ENCODE measurements around the gene TAAR1.
"Not testable (repeated sequence)": the region's sequence is repeated elsewhere in the genome, so short reads cannot be mapped to it uniquely, and the experiment has no call there.

The TAAR1 gene

DNA sequence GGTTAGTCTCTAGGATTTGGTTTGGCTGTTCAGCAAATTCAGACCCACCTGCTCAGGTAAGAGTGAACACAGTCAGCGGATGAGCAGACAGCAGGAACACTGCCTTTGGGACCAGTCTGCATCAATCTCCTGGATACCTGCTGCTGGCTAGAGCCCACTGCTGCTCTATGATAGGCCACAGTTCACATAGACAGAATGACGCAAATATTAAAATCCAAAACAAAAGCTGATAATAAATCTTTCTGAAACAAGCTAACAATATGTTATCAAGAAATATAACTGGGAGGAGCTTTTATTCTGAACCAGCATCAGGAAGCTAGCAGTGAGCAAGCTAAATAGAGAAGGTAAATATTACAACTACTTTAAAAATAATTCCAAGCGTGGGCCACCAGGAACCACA lies at the start of gene TAAR1:
Gene TAAR1, minus strand, starts transcription at position 101 of the 400 bp plus-strand sequence. CDS start 13,179 bp downstream, outside the sequence.
- DNase-seq, result no peak

GRCh38 chr6:132708771-132709170 lies 49.8 kb upstream of the TAAR1 start:
- DNase-seq, result no peak

DNA sequence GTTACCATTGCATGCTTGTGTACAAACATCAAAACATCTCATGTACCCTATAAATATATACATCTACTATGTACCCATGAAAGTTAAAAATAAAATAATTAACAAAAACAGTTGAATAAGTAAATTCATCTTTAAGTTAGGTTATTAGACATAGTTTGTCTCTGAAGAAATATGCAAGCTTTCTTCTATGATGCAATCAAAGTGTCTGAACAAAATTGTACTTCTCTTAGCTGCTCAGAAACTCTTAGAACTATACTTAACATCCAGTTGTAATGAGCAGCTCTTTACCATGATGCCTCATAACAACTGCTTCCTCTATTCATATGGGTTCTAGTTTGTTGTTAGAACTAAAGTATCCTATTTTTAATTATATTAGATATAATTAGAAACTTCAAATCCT lies 49.0 kb upstream of the TAAR1 start:
- DNase-seq, result no peak

- DNase-seq, result not testable (repeated sequence)
Observed at GRCh38 chr6:132706756-132707155, 47.8 kb upstream of the TAAR1 start.

GRCh38 chr6:132703936-132704335 lies 45.0 kb upstream of the TAAR1 start:
- DNase-seq, result no peak

- no peak for DNase-seq
Observed at GRCh38 chr6:132698608-132699007, 39.6 kb upstream of the TAAR1 start.

GRCh38 chr6:132695773-132696172 lies 36.8 kb upstream of the TAAR1 start:
- no peak for DNase-seq

GRCh38 chr6:132693478-132693877 lies 34.5 kb upstream of the TAAR1 start:
- DNase-seq, result no peak

GRCh38 chr6:132690678-132691077 lies 31.7 kb upstream of the TAAR1 start:
- no peak for DNase-seq

GRCh38 chr6:132687306-132687705 lies 28.3 kb upstream of the TAAR1 start:
- DNase-seq, result no peak

GRCh38 chr6:132686531-132686930 lies 27.5 kb upstream of the TAAR1 start:
- DNase-seq, result no peak

DNA sequence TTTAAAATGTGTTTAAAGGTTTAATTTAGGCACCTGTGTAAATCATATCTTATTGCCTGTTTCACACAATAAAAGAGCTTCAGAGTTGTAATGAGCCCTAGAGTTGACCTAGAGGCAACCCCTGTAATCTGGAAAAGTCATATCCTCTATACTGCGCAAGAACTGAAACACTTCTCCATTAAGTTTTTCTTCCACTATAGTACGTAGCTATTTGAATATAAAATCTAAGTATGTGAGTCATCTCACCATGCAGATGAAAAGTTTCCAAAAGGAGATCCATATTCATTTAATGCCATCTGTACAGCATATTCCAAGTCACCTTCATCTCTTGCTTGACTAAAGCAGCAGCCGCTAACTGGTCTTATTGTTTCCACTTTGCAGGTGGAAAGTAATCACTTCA lies 26.0 kb upstream of the TAAR1 start:
- no peak for DNase-seq

GRCh38 chr6:132684272-132684671 lies 25.3 kb upstream of the TAAR1 start:
- no peak for DNase-seq

DNA sequence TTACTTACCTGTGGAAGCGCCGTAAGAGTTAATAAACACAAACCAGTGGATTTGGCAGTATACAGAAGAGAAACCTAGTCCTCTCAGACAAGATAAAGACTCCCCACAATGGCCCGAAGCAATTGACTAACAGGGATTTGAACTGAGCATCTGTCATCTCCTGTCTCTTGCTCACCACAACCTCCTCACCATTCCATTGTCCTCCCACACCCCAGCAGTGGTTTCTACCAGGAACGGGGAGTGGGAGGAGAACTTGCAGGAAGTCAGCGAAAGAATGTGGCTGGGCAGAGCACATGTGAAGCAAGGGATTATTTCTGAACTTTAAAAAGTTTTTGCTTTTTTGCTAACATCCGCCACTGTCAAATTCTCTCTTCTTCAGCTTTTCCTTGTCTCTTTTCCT lies 24.6 kb upstream of the TAAR1 start:
- no peak for DNase-seq

GRCh38 chr6:132679094-132679493 lies 20.1 kb upstream of the TAAR1 start:
- DNase-seq, result not testable (repeated sequence)

DNA sequence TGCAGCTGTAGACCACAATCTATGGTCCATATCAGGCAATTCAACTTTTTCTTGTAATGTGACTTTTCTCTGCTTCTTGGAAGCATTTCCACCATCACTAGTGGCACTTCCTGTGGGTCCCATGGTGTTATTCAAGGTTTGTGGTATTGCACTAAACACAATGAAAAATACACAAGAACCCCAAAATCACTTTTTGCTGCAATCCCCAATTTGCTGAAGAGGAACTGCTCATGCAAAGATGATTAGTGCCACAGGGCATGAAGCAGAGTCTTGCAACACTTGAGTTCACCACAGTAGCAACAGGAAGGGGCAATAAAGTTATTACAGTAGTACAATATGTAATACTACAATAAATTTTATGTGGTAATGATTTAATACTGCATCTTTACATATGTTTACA lies 16.8 kb upstream of the TAAR1 start:
- DNase-seq, result no peak

- no peak for DNase-seq
Observed at GRCh38 chr6:132675002-132675401, 16.0 kb upstream of the TAAR1 start.

DNA sequence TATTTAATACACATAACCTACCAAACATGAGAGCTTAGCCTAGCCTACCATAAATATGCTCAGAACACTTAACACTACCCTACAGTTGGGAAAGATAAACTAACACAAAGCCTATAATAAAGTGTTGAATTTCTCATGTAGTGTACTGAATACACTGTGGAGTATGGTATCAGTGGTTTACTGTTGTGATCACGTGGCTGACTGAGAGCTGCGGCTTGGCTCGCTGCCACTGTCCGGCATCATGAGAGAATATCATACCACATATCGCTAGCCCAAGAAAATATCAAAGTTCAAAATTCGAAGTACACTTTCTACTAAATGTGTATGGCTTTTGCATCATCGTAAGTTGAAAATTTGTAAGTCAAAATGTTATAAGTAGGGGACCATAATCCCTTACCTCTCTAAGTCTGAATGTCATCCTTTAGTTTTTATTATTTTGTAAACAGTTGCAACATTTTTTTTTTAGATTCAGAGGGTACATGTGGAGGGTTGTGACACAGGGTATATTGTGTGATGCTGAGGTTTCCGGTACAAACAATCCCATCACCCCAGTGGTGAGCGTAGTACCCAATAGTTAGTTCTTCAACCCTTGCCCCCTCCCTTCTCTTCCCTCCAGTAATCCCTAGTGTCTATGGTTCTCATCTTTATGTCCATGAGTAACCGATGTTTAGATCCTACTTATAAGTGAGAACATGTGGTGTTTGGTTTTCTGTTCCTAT lies 14.6 kb upstream of the TAAR1 start:
- no peak for DNase-seq

DNA sequence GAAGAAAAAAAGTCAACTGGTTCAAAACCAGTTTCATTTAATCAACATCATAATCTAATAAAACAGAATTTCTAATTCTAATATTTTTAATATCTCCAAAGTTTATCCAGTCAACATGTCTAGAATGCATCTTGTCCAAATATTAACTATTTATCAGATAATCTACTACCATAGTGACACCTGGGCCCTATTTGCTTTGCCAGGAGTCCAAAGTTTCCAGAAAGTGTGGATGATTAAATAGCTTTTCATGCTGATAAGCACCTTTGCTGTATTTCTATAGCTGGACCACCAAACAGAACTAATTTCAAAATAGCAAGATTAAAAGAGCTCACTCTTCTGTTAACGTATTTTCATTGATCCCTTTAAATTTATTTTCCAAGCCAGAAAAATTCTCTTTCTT lies 12.3 kb upstream of the TAAR1 start:
- DNase-seq, result no peak

- peak; percentile 25 to 66 for DNase-seq
Observed at GRCh38 chr6:132669690-132670291, 10.8 kb upstream of the TAAR1 start.

DNA sequence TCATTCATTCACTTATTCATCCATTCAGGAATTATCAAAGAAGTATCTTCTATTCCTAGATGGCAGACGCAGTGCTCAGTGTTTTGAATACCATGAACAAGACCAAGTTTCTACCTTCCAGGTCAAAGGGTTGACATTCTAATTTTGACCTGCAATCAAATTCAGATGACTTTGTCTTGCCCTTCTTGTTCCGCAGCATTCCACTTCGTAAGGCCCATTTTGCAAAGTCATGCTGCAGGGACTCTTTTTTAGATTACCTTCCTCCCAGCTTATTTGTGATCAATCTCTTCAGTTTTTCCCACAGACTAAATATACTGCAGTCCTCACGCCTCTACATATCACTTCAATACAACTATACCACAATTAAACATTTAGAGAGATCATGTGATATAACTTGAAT lies 7.1 kb upstream of the TAAR1 start:
- no peak for DNase-seq

DNA sequence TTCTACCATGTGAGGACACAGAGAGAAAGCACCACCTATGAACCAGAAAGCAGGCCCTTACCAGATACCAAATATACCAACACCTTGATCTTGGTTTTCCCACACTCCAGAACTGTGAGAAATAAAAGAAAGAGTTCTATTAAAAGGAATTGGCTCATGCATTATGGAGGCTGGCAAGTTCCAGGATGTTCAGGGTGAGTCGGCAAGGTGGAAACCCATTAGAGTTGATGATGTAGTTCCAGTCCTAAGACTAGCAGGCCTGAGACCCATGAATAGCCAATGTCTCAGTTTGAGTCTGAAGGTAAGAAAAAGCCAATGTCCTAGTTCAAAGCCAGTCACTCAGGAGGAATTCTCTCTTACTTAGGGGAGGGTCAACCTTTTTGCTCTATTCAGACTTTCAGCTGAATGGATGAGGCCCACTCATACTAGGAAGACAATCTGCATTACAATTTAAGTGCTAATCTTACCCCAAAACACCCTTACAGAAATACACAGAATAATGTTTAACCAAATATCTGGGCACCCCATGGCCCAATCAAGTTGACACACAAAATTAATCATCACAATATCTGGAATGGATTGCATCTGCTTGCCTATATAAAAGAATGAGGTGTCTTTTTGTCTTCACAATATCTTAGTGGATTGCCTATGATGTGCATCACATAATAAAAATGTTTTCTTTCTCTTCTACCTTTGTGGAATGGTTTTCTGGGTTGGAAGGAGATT lies 5.5 kb upstream of the TAAR1 start:
- DNase-seq, result no peak

- peak in 1 of 2 experiments; percentile 12 for DNase-seq
Observed at GRCh38 chr6:132663661-132664060, 4.7 kb upstream of the TAAR1 start.

DNA sequence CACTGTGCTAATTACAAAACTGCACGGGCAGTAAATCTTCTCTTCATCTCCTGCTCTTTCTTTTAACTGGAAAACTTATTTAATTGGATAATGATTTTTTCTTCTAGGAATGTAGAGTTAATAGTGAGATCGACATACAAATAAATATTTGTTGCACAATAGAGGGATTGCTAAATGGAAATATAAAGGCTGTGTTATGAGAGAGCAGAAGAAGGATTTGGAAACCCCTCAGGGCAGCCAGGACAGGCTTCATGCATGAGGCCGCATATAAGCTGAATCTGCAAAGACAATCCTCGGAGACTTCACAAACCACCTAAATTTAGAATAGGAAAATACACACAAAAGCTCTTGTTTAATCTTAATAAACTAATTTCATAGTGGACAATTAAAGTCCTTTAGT lies 2.9 kb upstream of the TAAR1 start:
- no peak for DNase-seq
